GM21825 (cell line): ENCODE results near the gene SEMA6A.
"Not testable (repeated sequence)": the region's sequence is repeated elsewhere in the genome, so short reads cannot be mapped to it uniquely, and the experiment has no call there.

Experiments used
- ATAC-seq: cut with Tn5 transposase; IDR thresholded peaks from one replicate; pipeline ENCODE4 v1.9.1; 2021; ENCODE audit warnings: mild to moderate bottlenecking, moderate library complexity; ENCODE audit not compliant: unreplicated experiment

The SEMA6A gene

GRCh38 chr5:116524966-116525365 is 49.7 kb downstream of the SEMA6A start:
- no peak for ATAC-seq

DNA sequence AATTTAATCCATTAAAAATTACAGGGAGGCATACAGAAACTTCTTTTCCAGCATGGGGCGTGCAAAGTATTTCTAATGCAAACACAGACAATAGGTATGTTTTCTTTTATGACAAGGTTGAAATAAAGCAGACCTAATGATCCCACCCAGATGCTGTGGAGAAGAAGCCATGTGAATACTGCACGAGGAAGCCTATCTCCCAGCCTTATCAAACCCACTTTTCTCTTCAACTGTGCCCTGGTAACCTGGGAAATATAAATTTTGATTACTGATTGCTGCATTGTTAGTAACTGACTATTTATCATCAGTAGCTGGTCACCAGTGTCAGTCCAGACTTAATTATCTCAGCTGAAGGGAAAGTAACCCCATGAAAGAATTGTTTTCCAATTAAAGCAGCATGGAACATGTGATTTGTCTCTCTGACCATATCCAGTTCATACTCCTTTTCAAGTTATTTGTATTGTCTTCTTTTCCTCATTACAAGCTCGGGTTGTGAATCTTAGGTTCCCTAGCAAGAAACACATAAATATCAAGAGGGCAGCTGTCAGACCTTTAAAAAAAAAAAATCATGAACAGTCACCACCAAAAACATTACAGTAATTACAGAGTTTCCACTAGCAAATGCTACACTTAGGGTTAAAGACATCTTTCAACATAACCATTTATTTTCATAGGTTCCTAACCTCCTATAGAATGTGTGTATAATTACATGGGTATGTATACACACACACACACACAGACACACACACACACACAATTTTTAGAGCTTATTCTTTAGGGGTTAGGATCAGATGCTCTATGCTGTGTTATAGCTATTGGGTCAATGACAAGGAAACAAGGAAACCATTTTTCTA is 50.3 kb downstream of the SEMA6A start:
- ATAC-seq, result no peak

DNA sequence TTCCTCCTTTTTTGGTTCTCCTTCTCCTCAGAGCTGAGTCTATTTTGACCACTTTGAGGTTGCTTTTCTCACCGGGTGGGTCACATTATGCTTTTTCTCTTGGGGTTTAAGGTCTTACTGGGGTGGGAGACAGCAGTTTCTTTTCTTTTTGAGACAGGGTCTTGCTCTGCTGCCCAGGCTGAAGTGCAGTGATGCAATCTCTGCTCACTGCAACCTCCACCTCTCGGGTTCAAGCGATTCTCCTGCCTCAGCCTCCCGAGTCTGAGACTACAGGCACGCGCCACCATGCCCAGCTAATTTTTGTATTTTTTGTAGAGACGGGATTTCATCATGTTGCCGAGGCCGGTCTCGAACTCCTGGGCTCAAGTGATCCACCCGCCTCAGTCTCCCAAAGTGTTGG is 51.4 kb downstream of the SEMA6A start:
- ATAC-seq, result not testable (repeated sequence)

DNA sequence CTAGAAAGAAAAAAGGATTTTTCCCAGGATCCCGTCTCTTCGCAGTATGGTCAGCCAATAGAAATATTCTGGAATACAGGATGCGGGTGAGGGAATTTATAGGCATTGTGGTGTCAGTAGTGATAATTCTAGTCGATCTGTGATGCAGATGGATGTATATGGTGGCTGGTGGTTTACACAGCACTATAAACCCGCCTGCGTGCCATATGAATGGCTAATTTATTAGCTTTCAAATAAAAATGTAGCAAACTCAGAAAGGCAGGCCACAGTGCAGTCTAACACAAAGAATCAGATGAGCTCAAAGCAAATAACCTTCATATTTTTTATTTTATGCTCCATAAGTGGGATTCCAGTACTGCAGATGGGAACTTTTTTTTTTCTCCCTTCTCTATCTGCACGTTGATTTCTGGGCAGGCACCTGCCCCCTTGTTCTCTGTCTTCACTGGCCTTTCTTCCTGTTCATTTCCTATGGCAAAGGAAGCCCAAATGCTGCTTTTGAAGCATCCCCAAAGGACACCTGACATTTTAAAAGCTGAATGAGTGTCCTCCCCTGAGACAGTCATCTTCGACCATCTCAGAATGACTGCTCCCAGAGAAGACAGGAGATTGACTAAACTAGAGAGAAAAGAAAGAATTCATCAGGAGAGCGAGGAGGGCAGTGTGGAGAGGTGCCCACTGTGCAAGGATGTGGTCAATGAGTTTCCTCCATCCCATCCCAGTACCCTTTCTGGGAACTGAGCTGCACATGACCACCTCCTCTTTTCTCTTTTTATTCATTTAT is 52.1 kb downstream of the SEMA6A start:
- ATAC-seq, result no peak

DNA sequence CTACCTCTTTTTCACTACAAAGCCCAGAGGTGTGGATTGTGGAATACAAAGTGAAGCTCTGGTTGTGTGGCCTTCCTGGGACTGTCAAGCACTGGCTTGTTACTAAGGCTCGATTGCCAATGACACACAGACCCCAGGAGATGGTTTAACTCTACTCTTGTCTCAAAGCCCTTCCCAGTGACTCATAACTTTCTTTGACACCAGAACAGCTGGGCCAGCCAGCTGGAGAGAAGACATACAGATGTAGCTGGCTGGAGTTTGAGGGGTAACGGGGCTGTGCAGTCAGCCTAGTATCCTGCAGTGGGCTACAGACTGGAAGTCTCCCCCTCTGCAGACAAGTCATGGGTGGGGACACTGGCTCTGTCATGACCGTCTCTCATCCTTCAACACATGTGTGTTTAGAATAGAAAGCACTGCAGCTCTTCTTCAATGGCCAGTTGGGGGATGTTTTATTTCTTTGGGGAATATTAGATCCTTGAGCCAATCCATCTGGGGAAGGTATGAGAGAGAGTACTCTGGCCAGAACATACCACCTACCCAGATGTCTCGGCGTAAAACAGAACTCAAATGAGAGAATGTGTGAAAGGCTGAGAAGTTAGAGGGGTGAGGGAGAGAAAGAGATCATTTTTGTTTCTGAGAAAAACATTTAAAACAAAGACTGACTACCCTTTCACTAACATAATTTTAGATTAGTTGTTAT is 53.3 kb downstream of the SEMA6A start:
- peak; percentile 69 for ATAC-seq

- ATAC-seq, result no peak
Measured at GRCh38 chr5:116520771-116521170, 53.9 kb downstream of the SEMA6A start.

DNA sequence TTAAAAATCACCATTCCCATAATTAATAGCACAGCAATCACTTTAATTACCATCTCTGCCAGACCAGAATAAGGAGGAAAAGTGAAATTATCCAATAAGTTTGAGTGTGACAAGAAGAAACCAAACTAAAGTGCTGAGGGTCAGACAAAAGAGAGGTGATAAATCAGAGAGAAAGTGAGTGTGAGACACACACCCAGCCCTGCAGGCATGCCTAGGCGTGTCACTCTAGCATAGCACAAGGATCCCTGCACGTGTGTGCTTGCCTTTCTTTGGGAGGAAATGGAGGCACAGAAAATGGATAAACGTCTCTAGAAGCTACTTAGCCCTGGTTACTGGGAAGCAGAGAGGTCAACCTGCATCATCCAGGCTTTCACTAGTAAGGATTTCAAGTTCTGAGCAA is 56.2 kb downstream of the SEMA6A start:
- ATAC-seq, result no peak

DNA sequence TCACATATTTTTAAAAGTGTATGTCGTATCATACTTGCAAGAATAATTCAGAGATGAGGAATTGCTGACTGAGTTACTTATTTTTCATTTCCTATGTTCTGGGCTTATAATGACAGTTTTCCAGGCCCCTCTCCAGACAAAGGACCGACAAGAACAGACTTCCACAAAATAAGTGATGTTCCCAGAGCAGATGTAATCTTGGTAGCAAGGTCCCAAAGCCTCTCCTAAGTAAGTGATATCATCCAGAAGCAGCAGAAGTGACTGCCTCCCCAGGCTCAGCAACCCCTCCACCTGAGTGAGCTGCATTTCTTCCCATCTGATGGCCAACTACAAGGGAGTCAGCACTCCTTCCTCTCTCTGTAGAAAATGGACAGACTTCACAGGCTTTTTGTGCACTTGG is 57.1 kb downstream of the SEMA6A start:
- ATAC-seq, result no peak

DNA sequence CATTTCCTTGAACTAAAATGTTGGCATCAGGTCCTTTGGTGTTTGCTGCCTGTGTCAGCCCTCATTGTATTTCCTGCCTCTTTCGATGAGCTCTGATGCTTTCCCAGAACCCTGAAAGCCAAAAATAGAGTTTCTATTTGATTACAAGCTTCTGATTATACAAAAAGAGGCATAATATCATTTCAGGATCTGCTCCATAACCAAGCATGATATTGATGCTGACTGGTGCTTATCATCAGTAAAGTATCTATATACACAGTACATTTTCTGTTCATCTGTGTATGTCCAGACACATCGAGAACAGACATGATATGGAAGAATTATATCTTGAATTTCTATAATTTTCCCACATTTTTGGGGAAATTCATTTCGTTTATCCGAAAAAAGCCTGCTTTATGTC is 58.6 kb downstream of the SEMA6A start:
- no peak for ATAC-seq

- no peak for ATAC-seq
Measured at GRCh38 chr5:116514421-116514970, 60.1 kb downstream of the SEMA6A start.

GRCh38 chr5:116510517-116510916 is 64.1 kb downstream of the SEMA6A start:
- ATAC-seq, result no peak

DNA sequence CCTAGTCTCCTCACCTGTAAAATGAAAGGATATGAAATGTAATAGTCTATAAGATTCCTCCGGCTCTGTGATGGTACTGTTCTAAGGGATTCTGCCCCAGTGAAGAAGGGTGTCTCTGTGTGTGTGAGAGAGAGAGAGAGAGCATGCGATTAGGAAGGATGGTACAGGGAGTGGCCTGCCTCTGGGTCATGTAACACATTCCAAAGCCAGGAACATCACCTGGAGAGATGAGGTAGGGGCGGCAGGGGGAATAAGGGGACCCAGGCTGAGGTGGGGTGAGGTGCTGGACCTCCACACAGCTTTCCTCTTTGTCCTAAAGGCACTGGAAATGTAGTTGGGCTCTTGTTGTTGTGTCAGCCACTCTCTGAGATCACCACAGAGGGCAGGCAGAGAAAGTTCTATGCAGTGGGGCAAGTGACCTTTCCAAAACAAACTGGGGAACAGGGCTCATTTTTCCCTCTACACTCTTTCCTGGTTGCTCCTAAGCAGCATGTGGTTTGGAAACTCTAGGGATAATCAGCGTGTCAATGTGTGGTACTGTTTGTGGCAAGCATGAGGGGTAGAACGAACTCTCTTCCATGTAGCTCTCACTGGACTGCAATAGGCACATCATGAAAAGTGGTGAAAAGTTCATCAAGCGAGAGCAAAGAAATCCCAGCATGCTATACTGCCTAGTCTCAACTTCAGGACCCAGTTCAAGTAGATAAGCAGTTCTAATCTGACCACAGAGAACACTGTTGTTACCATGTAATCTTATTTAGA is 65.0 kb downstream of the SEMA6A start:
- ATAC-seq, result no peak

DNA sequence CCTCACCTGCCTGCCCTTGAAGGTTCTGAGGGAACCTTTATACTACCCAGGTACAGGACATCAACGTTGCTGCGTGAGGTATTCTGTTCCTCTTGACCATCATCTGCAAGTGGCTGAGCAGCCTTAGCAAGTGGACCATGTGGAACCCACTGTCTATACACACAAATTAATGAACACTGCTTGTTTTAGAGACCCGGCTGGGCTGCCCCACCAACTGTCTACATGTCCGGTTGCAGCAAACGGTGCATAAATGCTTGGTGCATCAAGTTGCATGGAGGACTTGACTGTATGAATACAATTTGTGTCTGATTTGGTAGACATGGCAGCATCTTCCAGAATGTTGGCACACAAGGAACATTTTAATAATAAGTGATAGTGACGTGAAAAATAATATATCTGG is 65.8 kb downstream of the SEMA6A start:
- ATAC-seq, result no peak

DNA sequence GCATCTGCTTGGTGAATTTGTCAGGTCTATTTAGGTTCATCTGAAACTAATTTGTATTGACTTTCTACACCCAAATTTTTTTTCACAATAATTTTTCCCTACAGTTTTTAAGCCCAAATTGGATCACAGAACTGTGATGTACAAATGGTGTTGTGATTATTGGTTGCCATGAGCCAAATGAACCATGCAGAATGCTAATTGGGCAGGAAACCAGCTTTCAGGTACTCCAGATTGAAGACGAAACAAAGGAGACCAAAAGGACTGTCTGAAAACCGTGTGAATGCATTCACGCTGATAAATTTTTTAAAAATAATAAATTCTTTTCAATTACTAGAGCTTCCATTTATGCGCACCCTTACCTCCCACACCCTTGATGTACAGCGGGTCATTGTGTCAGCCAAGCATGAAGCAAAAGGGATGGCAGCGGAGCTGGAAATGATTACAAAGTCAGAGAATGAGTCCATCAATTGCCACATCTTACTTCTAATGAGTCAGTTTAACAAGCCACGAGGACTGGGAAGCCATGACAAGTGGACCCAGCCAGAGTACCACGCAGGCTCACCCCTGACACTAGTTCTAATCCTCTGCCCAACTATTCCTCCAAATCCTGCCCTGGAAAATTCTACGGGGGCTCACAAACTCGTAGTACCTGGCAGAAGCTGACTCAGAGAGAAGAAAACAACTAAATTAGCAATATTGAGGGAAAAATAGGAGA is 66.5 kb downstream of the SEMA6A start:
- ATAC-seq, result no peak

GRCh38 chr5:116507051-116507537 is 67.5 kb downstream of the SEMA6A start:
- no peak for ATAC-seq

DNA sequence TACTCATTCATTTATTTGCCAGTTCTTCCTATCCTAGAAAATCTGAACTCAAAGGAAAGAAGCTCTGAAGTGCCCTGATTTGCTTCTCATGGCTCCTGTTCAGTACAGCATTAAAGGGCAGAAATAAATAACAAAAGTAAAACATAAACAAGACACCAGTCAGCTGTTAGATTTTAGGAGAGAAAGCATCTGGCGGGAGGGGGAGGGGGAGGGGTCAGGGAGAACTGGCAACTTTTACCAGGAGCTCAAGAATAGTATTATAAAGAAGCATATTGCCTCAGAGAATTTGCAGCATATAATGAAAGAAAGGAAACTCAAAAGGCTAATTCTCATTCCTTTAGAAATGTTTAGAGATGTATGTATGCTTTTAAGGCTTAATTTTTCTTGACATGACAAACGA is 68.1 kb downstream of the SEMA6A start:
- ATAC-seq, result no peak

DNA sequence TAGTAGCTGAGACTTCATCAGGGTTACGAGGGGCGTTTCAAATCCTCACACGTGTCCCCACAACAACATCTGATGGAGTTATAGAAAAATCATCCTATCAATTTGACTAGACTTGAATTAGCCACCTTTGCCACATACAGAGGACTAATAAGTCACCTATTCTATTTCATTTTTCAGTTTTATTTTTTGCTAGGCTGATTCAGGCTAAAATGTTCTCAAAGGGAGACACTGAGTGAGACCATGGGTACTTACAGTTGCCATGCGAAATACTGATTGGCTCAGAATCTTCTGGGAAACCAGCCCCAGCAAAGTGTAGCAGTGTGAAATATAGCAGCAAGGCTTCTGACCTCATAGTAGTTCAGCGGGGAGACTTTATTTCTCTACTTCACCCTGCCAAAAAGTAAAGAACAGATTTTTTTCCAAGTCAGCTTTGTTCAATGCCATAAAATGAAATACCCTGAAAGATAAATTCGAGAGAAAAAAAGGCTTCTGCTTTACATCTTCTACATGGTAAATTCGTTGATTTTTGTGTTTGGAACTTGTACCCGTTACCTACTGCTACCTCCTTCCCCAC is 69.9 kb downstream of the SEMA6A start:
- no peak for ATAC-seq

- no peak for ATAC-seq
Measured at GRCh38 chr5:116502616-116503015, 72.0 kb downstream of the SEMA6A start.

GRCh38 chr5:116502138-116502537 is 72.5 kb downstream of the SEMA6A start:
- no peak for ATAC-seq
